IPS DF 6.9 (cell line): ENCODE measurements around the gene CFAP68.
A peak's percentile ranks its signal among the peaks of the same experiment; 100 is the strongest.
"Not testable (repeated sequence)": the region's sequence is repeated elsewhere in the genome, so short reads cannot be mapped to it uniquely, and the experiment has no call there.

ENCODE experiments used
- DNase-seq: peaks from one replicate; pipeline ENCODE4 v3.0.0-alpha.2; 2013; ENCODE audit warnings: low read depth, low spot score
- H3K27ac ChIP-seq: one replicate; pipeline ENCODE4 v1.5.1; 2013; ENCODE audit warnings: low read length, control low read depth
- H3K27me3 ChIP-seq: 2 replicates; pipeline ENCODE4 v1.6.1; 2013; ENCODE audit warnings: mild to moderate bottlenecking, low read length; ENCODE audit not compliant: control insufficient read depth, insufficient read depth
- H3K36me3 ChIP-seq: 2 replicates; pipeline ENCODE4 v1.6.1; 2013; ENCODE audit warnings: low read length; ENCODE audit not compliant: control insufficient read depth, insufficient read depth
- H3K4me1 ChIP-seq: 2 replicates; pipeline ENCODE4 v1.6.1; 2013; ENCODE audit warnings: low read length; ENCODE audit not compliant: control insufficient read depth, insufficient read depth
- H3K4me3 ChIP-seq: 2 replicates; pipeline ENCODE4 v1.5.1; 2013; ENCODE audit warnings: mild to moderate bottlenecking, low read length
- H3K9me3 ChIP-seq: 2 replicates; pipeline ENCODE4 v1.6.1; 2013; ENCODE audit warnings: low read length, inconsistent platforms; ENCODE audit not compliant: control insufficient read depth, insufficient read depth
- WGBS: extraction: QIAGEN DNeasy Blood & Tissue Kit; methylation state at CpG from one replicate; pipeline ENCODE4 v1.1.7; 2013; ENCODE audit warnings: mixed read lengths, missing lambda C conversion rate; ENCODE audit not compliant: insufficient read length, insufficient coverage; 5-methylcytosine and 5-hydroxymethylcytosine counted together

The CFAP68 gene

GRCh38 chr11:111870522-111870885, 8.8 kb upstream of the CFAP68 start:
- DNase-seq = no peak
- H3K27ac ChIP-seq = no peak overlapping the region

GRCh38 chr11:111870886-111871692, 8.3 kb upstream of the CFAP68 start, which contains the start of gene ALG9:
Gene ALG9, minus strand, starts transcription at chr11:111871581. Its CDS starts 99 bp downstream, at chr11:111871482.
- Histone ChIP-seq H3K4me1 (no peaks in the 10 kb centered on the region), H3K27ac (no peak within 1 kb of the TSS), H3K9me3 (no peaks in the 10 kb centered on the region), H3K4me3 (peak within 1 kb of the TSS; percentile 95), H3K36me3 (no peaks in the 10 kb centered on the region), H3K27me3 (no peaks in the 10 kb centered on the region)
- no CpG with 5 or more reads among the region's 51 CpGs for WGBS
- DNase-seq = peak; percentile 58

More at GRCh38 chr11:111870522-111870885, 8.8 kb upstream of the CFAP68 start:
- H3K27me3 ChIP-seq = no peaks in the 10 kb centered on the region
- H3K36me3 ChIP-seq = no peaks in the 10 kb centered on the region
- no peaks in the 10 kb centered on the region for H3K9me3 ChIP-seq
- no peaks in the 10 kb centered on the region for H3K4me1 ChIP-seq
- peak overlapping the region; percentile 95; the same call in 1 of the 2 replicates for H3K4me3 ChIP-seq

- Histone ChIP-seq H3K4me3 (peak overlapping the region; percentile 95; the same call in 1 of the 2 replicates), H3K9me3 (no peaks in the 10 kb centered on the region), H3K27ac (no peak overlapping the region), H3K4me1 (no peaks in the 10 kb centered on the region), H3K27me3 (no peaks in the 10 kb centered on the region), H3K36me3 (no peaks in the 10 kb centered on the region)
- no peak for DNase-seq
- WGBS = no CpG with 5 or more reads among the region's 5 CpGs
Measured at GRCh38 chr11:111871693-111872161, 7.6 kb upstream of the CFAP68 start.

GRCh38 chr11:111878385-111878848, 924 bp upstream of the CFAP68 start:
- Histone ChIP-seq H3K27me3 (no peaks in the 10 kb centered on the region), H3K9me3 (no peaks in the 10 kb centered on the region), H3K36me3 (no peaks in the 10 kb centered on the region), H3K4me1 (no peaks in the 10 kb centered on the region), H3K4me3 (peak overlapping the region; percentile 62; the same call in 1 of the 2 replicates), H3K27ac (no peak overlapping the region)
- no CpG with 5 or more reads among the region's 13 CpGs for WGBS
- DNase-seq = no peak

GRCh38 chr11:111879637-111879960, 258 bp downstream of the CFAP68 start:
- no peaks in the 10 kb centered on the region for H3K27me3 ChIP-seq
- no peak for DNase-seq
- WGBS = no CpG with 5 or more reads among the region's 6 CpGs
- H3K27ac ChIP-seq = no peak overlapping the region
- H3K4me1 ChIP-seq = no peaks in the 10 kb centered on the region
- no peaks in the 10 kb centered on the region for H3K36me3 ChIP-seq
- H3K9me3 ChIP-seq = no peaks in the 10 kb centered on the region
- H3K4me3 ChIP-seq = peak overlapping the region; percentile 56; the same call in 1 of the 2 replicates

GRCh38 chr11:111882202-111882601, 2.9 kb downstream of the CFAP68 start:
- Histone ChIP-seq H3K27me3 (no peaks in the 10 kb centered on the region), H3K36me3 (no peaks in the 10 kb centered on the region), H3K27ac (no peak overlapping the region), H3K4me1 (no peaks in the 10 kb centered on the region), H3K9me3 (no peaks in the 10 kb centered on the region), H3K4me3 (no peak overlapping the region)
- DNase-seq = no peak
- no CpG with 5 or more reads among the region's 5 CpGs for WGBS

- H3K9me3 ChIP-seq, H3K27me3 ChIP-seq, H3K36me3 ChIP-seq, H3K4me3 ChIP-seq, DNase-seq, H3K27ac ChIP-seq, H3K4me1 ChIP-seq: not testable (repeated sequence)
- WGBS = no CpG with 5 or more reads among the region's 4 CpGs
Measured at GRCh38 chr11:111885053-111885452, 5.7 kb downstream of the CFAP68 start.

- WGBS = no CpG with 5 or more reads among the region's 4 CpGs
Measured at GRCh38 chr11:111886032-111886431, 6.7 kb downstream of the CFAP68 start.

GRCh38 chr11:111886844-111887243, 7.5 kb downstream of the CFAP68 start:
- no peaks in the 10 kb centered on the region for H3K4me1 ChIP-seq
- WGBS = no CpG with 5 or more reads among the region's 2 CpGs
- no peak for DNase-seq
- H3K36me3 ChIP-seq = no peaks in the 10 kb centered on the region
- H3K9me3 ChIP-seq = no peaks in the 10 kb centered on the region
- no peaks in the 10 kb centered on the region for H3K27me3 ChIP-seq
- no peak overlapping the region for H3K4me3 ChIP-seq
- H3K27ac ChIP-seq = no peak overlapping the region

More at GRCh38 chr11:111886032-111886431, 6.7 kb downstream of the CFAP68 start:
- no peaks in the 10 kb centered on the region for H3K9me3 ChIP-seq
- DNase-seq = no peak
- no peaks in the 10 kb centered on the region for H3K36me3 ChIP-seq
- no peaks in the 10 kb centered on the region for H3K27me3 ChIP-seq
- no peaks in the 10 kb centered on the region for H3K4me1 ChIP-seq
- H3K4me3 ChIP-seq = no peak overlapping the region
- no peak overlapping the region for H3K27ac ChIP-seq

GRCh38 chr11:111905411-111905810, 26.1 kb downstream of the CFAP68 start:
- Histone ChIP-seq H3K27me3 (no peaks in the 10 kb centered on the region), H3K36me3 (no peaks in the 10 kb centered on the region), H3K27ac (no peak overlapping the region), H3K4me3 (no peak overlapping the region), H3K4me1 (no peaks in the 10 kb centered on the region), H3K9me3 (no peaks in the 10 kb centered on the region)
- WGBS = no CpG with 5 or more reads among the region's 2 CpGs
- no peak for DNase-seq

- no peaks in the 10 kb centered on the region for H3K36me3 ChIP-seq
- no peaks in the 10 kb centered on the region for H3K4me1 ChIP-seq
- H3K27ac ChIP-seq = no peak overlapping the region
- no peak overlapping the region for H3K4me3 ChIP-seq
- DNase-seq = no peak
- H3K27me3 ChIP-seq = no peaks in the 10 kb centered on the region
- WGBS = no CpG with 5 or more reads among the region's 1 CpG
- no peaks in the 10 kb centered on the region for H3K9me3 ChIP-seq
Measured at GRCh38 chr11:111906680-111907079, 27.3 kb downstream of the CFAP68 start.
